CD14-positive monocyte (primary cell): ENCODE measurements around the gene C11orf91. TPM values are rescaled to one million over a fixed set of nuclear protein-coding genes. Genes with fewer than 3 reads are reported as not detected.
"Not testable (repeated sequence)": the region's sequence is repeated elsewhere in the genome, so short reads cannot be mapped to it uniquely, and the experiment has no call there.

Experiments used
- DNase-seq, 3 donors: peaks; one replicate each; pipeline ENCODE4 v3.0.0-alpha.2; 2011 to 2022
- H2AFZ ChIP-seq: 2 replicates; pipeline ENCODE4 v1.6.0; 2012; ENCODE audit warnings: mild to moderate bottlenecking, low read depth, low read length, inconsistent platforms; ENCODE audit not compliant: insufficient read depth, poor library complexity, severe bottlenecking
- H3K27ac ChIP-seq, 2 donors: 1 replicate in 1 of 2; 2 replicates in 1 of 2; pipeline ENCODE4 v1.5.1; 2012 to 2013; ENCODE audit warnings: low read length in 2 of 2, control low read depth in 1 of 2, inconsistent platforms in 1 of 2, low read depth in 1 of 2, mild to moderate bottlenecking in 1 of 2
- H3K27me3 ChIP-seq, 2 donors: one replicate each; pipeline versions ENCODE4 v1.6.0 to v1.6.1; 2011 to 2013; ENCODE audit warnings: low read length in 2 of 2; ENCODE audit not compliant: control insufficient read depth in 2 of 2, insufficient read depth in 2 of 2
- H3K36me3 ChIP-seq, 2 donors: replicated peaks in 1 of 2; 1 replicate in 1 of 2; 2 replicates in 1 of 2; pipeline versions ENCODE4 v1.5.1 to v1.6.1; 2012 to 2013; ENCODE audit warnings: low read length in 2 of 2, control low read depth in 1 of 2, inconsistent platforms in 1 of 2, mild to moderate bottlenecking in 1 of 2; ENCODE audit not compliant: insufficient read depth in 2 of 2, control insufficient read depth in 1 of 2
- H3K4me1 ChIP-seq, 2 donors: 1 replicate in 1 of 2; 2 replicates in 1 of 2; pipeline versions ENCODE4 v1.5.1 to v1.6.1; 2012 to 2013; ENCODE audit warnings: low read length in 2 of 2, control low read depth in 1 of 2, inconsistent platforms in 1 of 2, mild to moderate bottlenecking in 1 of 2, moderate library complexity in 1 of 2; ENCODE audit not compliant: insufficient read depth in 2 of 2, control insufficient read depth in 1 of 2
- H3K4me2 ChIP-seq: replicated peaks from 2 replicates; pipeline ENCODE3; 2012; ENCODE audit warnings: low read length, moderate library complexity, mild to moderate bottlenecking; ENCODE audit not compliant: poor library complexity, severe bottlenecking; ENCODE audit errors: extremely low read depth
- H3K4me3 ChIP-seq, 3 experiments: fragments of 200-600 bp in 1 of 3; sonication (generic) in 1 of 3; replicated peaks in 1 of 3; 1 replicate in 2 of 3; 2 replicates in 1 of 3; pipeline ENCODE4 v1.5.1; 2011 to 2013; ENCODE audit warnings: low read length in 3 of 3, mild to moderate bottlenecking in 3 of 3, control low read depth in 2 of 3, low read depth in 2 of 3, inconsistent platforms in 1 of 3, moderate library complexity in 1 of 3
- H3K79me2 ChIP-seq: 2 replicates; pipeline ENCODE4 v1.6.0; 2012; ENCODE audit warnings: mild to moderate bottlenecking, control low read depth, inconsistent platforms, low read length, moderate library complexity; ENCODE audit not compliant: insufficient read depth
- H3K9ac ChIP-seq: 2 replicates; pipeline ENCODE4 v1.6.0; 2017; ENCODE audit warnings: low read length, mild to moderate bottlenecking; ENCODE audit not compliant: insufficient read depth, poor library complexity, severe bottlenecking
- H3K9me3 ChIP-seq, 2 donors: replicated peaks in 1 of 2; 1 replicate in 1 of 2; 2 replicates in 1 of 2; pipeline versions ENCODE4 v1.5.1 to v1.6.1; 2012 to 2013; ENCODE audit warnings: low read length in 2 of 2, control low read depth in 1 of 2; ENCODE audit not compliant: control insufficient read depth in 1 of 2, insufficient read depth in 1 of 2
- H4K20me1 ChIP-seq: 2 replicates; pipeline ENCODE4 v1.6.0; 2012; ENCODE audit warnings: mild to moderate bottlenecking, low read length, control low read depth, moderate library complexity; ENCODE audit not compliant: insufficient read depth
- H3K27ac Mint-ChIP-seq, 7 donors: one replicate each; pipeline ENCODE4 v1.8.0; 2020; ENCODE audit warnings: mild to moderate bottlenecking in 7 of 7, mixed read lengths in 7 of 7, moderate library complexity in 6 of 7, inconsistent platforms in 2 of 7
- H3K27me3 Mint-ChIP-seq, 3 donors: one replicate each; pipeline ENCODE4 v1.8.0; 2021 to 2022; ENCODE audit warnings: low read depth in 3 of 3, mild to moderate bottlenecking in 3 of 3, mixed read lengths in 3 of 3, moderate library complexity in 3 of 3, inconsistent platforms in 1 of 3
- H3K36me3 Mint-ChIP-seq, 2 donors: one replicate each; pipeline ENCODE4 v1.8.0; 2020; ENCODE audit warnings: mixed read lengths in 2 of 2, inconsistent platforms in 1 of 2, mild to moderate bottlenecking in 1 of 2
- H3K4me1 Mint-ChIP-seq: one replicate; pipeline ENCODE4 v1.8.0; 2020; ENCODE audit warnings: mild to moderate bottlenecking, mixed read lengths
- H3K4me3 Mint-ChIP-seq, 2 donors: one replicate each; pipeline ENCODE4 v1.8.0; 2020; ENCODE audit warnings: mild to moderate bottlenecking in 2 of 2, mixed read lengths in 2 of 2, moderate library complexity in 1 of 2
- H3K9me3 Mint-ChIP-seq, 7 donors: one replicate each; pipeline ENCODE4 v1.8.0; 2020 to 2022; ENCODE audit warnings: mixed read lengths in 7 of 7, mild to moderate bottlenecking in 6 of 7, moderate library complexity in 6 of 7, inconsistent platforms in 2 of 7
- CTCF ChIP-seq: fragments of 200-600 bp; IDR thresholded peaks from one replicate; pipeline ENCODE4 v1.8.0; 2022; ENCODE audit warnings: antibody characterized with exemption, mild to moderate bottlenecking
- WGBS: methylation state at CpG from one replicate; pipeline ENCODE4 v1.1.5; 2013; ENCODE audit warnings: missing lambda C conversion rate; ENCODE audit not compliant: insufficient coverage; 5-methylcytosine and 5-hydroxymethylcytosine counted together
- intact Hi-C, 2 donors: fragments of 100-400 bp; cut with micrococcal nuclease; formaldehyde crosslinking; loops; one replicate each; pipeline versions ENCODE4 v1.15.0 to v1.15.1; 2023
- polyA plus RNA-seq, 3 donors: library from polyadenylated mRNA; depleted of rRNA in 1 of 3; unstranded in 2 of 3; stranded (reverse) in 1 of 3; fragments of 300-500 nt in 2 of 3; fragments of >200 nt in 1 of 3; fragmentation: Illumina TruSeq in 2 of 3; gene quantifications; 1 replicate in 2 of 3; 2 replicates in 1 of 3; pipeline ENCODE4 v1.2.3, GENCODE V29; 2012 to 2021

The C11orf91 gene
- polyA plus RNA-seq, 3 donors, result not detected

- no CpG with 5 or more reads among the region's 1 CpG for WGBS
- H4K20me1 ChIP-seq, H3K9ac ChIP-seq, H3K4me2 ChIP-seq, H3K4me3 Mint-ChIP-seq, intact Hi-C loops, H3K4me3 ChIP-seq, H3K36me3 ChIP-seq, H3K27me3 ChIP-seq, H3K36me3 Mint-ChIP-seq, H3K27ac Mint-ChIP-seq, H3K9me3 ChIP-seq, DNase-seq, H2AFZ ChIP-seq, H3K9me3 Mint-ChIP-seq, H3K79me2 ChIP-seq, H3K27me3 Mint-ChIP-seq, H3K27ac ChIP-seq: not testable (repeated sequence)
- peaks cover 42% of the 10 kb centered on the region for H3K4me1 Mint-ChIP-seq
- H3K4me1 ChIP-seq, result peaks cover 22 to 26% of the 10 kb centered on the region in 2 donors
Observed at GRCh38 chr11:33727539-33727938, 26.9 kb upstream of the C11orf91 start.

- Histone ChIP-seq H3K36me3 (no peaks in the 10 kb centered on the region), H2AFZ (no peak overlapping the region), H3K9me3 (no peaks in the 10 kb centered on the region), H4K20me1 (no peaks in the 10 kb centered on the region), H3K79me2 (no peaks in the 10 kb centered on the region), H3K9ac (no peak overlapping the region), H3K27ac (no peak overlapping the region), H3K4me3 (no peak overlapping the region), H3K4me1 (peaks cover 12 to 14% of the 10 kb centered on the region in 2 donors), H3K4me2 (no peak overlapping the region), H3K27me3 (no peaks in the 10 kb centered on the region)
- peaks cover 0 to 2% (median 0%) of the 10 kb centered on the region in 7 donors for H3K9me3 Mint-ChIP-seq
- H3K4me3 Mint-ChIP-seq, result no peak overlapping the region
- no peak for DNase-seq
- H3K27me3 Mint-ChIP-seq, result peaks cover 0 to 4% (median 0%) of the 10 kb centered on the region in 3 donors
- H3K4me1 Mint-ChIP-seq, result peaks cover 31% of the 10 kb centered on the region
- no CpG with 5 or more reads among the region's 5 CpGs for WGBS
- no peak for TF ChIP-seq CTCF
- intact Hi-C loops, result no loop called here
- H3K36me3 Mint-ChIP-seq, result peaks cover 0 to 3% of the 10 kb centered on the region in 2 donors
- no peak overlapping the region for H3K27ac Mint-ChIP-seq
Observed at GRCh38 chr11:33725496-33725895, 24.9 kb upstream of the C11orf91 start.
